Measurements from ENCODE around the gene PILRB.
"Not testable (repeated sequence)": the region's sequence is repeated elsewhere in the genome, so short reads cannot be mapped to it uniquely, and the experiment has no call there.

The PILRB gene

DNA sequence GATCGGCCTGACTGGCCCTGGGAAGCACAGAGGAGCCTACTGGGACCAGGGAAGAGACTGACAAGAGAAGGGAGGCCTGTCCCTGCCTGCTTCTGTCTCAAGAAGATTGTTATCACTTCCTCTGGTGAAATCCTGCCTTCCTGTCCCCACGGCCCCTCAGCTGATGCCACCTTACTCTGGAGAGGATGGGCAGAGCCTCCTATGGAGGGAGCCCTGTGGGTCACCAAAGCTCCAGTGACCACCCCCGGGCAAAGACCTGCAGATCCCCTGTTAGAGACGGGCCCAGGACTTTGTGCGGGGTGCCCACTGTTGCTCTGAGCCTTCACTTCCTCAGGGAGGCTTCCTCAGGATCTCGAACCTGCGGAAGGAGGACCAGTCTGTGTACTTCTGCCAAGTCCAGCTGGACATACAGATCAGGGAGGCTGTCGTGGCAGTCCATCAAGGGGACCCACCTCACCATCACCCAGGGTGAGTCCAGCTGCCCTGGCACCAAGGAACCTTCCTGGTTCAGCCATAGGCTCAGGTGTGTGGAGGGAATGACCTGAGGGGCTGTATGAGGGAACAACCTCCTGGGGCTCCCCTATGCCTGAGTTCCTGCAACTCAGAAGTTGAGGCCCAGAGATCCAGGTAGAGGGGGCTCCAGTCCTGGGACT is 1.4 kb upstream of the PILRB start:
- no peak for DNase-seq

DNA sequence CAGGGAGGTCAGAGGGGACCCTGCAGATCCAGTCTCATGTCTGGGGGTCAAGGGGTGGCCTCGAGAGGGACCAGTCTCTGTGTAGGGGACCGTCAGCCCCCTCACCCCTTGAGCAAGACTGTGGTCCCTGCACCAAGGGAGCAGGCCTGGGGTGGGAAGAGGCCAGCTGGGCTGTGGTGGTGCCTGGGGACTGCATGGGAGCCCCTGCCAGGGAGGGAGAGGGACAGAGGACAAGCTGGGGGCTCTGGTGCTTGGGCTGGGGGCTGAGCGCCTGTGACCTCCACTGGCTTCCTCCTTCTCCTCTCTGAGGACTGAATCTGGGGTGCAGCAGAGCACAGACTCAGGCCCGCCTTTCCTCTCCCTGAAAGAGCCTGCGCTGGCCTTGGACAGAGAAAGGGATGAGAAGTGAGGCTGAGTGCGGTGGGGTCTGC is 771 bp upstream of the PILRB start:
- no peak for DNase-seq

DNA sequence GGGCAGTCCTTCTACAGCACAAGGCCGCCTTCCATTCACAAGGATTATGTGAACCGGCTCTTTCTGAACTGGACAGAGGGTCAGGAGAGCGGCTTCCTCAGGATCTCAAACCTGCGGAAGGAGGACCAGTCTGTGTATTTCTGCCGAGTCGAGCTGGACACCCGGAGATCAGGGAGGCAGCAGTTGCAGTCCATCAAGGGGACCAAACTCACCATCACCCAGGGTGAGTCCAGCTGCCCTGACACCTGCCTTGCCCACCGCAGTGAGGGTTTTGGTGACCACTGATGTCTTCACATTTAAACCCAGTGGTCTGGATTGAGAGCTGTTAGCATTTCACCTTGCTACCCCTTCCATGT is 918 bp downstream of the PILRB start:
- no peak for DNase-seq

DNA sequence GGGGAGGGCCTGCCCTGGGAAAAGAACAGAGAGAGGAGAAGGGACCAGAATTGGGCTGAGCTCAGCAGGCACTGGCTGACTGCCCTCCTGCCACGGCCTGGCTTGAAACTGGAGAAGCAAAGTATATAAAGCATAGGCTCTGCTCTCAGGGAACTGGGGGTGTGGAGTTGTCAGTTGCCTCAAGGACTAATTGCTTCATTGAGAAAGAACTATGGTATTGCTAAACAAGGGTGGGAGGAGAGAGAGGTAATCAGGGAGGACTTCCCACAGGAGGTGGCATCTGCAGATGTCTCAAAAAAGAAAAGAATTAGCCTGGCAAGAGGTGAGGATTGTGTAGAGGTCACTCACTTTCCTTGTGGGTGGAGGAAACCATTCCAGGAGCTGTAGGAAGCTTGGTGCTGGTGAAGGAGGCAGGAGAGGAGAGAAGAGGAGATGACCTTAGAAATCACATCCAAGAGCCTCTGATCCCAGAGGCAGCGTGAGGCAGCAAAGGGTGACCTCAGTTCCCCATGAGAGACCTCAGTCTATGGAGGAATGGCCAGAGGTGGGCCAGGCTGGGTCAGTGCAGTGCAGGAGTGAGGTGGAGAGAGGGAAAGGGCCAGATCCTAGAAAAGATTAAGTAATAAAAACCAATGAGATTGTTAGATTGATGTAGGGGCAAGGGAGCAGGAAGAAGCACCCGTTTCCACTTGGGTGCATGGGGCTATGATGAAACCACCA is 2.4 kb downstream of the PILRB start:
- DNase-seq, result no peak

DNA sequence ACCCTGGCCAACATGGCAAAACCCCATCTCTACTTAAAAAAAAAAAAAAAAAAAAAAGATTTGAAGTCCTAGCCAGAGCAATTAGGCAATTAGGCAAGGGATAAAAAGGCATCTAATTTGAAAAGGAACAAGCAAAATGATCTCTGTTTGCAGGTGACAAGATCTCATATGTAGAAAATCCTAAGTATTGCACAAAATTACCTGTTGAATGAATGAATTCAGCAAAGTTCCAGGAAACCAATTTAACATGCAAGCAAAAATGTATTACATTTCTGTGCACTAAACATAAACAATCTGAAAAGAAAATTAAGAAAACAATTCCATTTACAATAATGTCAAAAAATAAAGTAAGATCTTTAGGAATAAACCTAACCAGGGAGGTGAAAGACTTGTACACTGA is 5.2 kb downstream of the PILRB start:
- DNase-seq, result no peak

DNA sequence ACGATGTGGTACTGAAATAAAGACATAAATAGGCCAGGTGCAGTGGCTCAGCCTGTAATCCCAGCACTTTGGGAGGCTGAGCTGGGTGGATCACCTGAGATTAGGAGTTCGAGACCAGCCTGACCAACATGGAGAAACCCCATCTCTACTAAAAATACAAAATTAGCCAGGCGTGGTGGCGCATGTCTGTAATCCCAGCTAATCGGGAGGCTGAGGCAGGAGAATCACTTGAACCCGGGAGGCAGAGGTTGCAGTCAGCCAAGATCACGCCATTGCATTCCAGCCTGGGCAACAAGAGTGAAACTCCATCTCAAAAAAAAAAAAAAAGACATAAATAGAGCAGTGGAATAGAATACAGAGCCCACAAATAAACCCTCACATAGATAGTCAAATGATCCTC is 5.9 kb downstream of the PILRB start:
- not testable (repeated sequence) for DNase-seq

DNA sequence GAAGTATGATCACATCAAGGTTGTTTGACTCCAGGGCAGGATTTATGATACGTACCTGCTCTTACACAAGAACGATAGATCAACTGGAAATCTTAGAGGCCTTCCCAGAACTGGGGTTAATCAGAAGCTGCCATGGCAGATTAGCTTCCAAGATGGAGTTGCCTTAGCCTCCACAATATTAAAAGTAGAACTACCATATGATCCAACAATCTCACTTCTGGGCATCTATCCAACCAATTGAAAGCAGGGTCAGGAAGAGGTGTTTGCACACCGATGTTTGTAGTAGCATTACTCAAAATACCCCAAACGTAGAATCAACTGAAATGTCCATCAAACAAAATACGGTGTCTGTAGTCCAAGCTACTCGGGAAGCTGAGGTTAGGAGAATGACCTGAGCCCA is 6.6 kb downstream of the PILRB start:
- DNase-seq, result no peak

DNA sequence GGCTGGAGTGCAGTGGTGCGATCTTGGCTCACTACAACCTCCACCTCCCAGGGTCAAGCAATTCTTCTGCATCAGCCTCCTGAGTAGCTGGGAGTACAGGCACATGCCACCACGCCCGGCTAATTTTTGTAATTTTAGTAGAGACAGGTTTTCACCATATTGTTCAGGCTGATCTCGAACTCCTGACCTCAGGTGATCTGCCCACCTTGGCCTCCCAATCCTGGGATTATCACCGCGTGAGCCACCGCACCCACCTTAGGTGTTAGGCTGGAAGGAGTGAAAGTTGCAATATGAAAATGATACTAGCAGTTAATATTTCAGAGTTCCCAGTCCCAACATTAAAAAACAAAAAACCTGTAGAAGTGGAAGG is 8.1 kb downstream of the PILRB start:
- DNase-seq, result not testable (repeated sequence)

DNA sequence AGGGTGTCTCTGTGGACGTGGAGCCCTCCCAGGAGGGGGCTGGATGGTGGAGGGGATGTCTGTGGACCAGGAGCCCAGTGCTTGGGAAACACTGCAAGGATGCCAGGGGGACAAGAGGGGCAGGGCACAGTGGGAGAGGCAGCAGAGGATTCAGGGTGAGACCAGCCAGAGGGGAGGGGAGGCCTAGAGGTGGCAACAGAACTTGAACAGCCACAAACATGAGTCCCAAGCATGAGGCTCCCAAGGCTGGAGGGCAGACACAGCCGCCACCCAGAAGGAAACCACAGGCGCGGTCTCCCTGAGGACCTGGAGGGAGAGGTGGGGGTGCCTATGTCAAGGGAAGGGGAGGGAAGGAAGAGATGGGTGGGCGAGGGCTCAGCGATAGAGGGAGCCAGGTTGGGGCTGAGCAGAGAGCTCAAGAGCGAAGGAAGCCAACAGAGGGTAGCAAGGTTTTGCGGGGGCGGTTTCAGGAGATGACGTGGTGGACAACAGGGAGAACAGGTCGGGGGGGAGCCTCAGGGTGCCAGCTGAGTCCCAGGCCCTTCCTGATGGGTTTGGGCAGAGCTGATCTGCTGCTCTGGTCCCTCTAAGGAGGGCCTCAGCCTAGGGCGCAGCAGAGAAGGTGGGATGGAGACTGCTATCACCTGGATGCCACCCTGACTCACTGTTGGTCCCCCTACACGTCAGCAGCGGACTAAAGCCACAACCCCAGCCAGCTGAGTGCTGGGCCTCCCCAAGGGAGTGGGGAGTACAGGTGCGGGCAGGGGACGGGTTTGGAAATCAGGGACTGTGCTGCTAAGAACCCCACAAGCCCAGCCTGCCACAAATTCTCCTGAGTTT is 8.7 kb downstream of the PILRB start:
- DNase-seq, result peak; percentile 76

DNA sequence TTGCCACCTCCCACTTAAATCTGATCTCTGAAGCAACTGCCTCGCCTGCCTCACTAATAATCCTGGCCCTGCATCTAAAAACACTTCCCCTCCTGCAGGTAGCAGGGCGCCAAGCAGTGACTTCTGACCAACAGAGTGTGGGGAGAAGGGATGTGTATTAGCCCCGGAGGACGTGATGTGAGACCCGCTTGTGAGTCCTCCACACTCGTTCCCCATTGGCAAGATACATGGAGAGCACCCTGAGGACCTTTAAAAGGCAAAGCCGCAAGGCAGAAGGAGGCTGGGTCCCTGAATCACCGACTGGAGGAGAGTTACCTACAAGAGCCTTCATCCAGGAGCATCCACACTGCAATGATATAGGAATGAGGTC is 9.3 kb downstream of the PILRB start:
- no peak for DNase-seq

DNA sequence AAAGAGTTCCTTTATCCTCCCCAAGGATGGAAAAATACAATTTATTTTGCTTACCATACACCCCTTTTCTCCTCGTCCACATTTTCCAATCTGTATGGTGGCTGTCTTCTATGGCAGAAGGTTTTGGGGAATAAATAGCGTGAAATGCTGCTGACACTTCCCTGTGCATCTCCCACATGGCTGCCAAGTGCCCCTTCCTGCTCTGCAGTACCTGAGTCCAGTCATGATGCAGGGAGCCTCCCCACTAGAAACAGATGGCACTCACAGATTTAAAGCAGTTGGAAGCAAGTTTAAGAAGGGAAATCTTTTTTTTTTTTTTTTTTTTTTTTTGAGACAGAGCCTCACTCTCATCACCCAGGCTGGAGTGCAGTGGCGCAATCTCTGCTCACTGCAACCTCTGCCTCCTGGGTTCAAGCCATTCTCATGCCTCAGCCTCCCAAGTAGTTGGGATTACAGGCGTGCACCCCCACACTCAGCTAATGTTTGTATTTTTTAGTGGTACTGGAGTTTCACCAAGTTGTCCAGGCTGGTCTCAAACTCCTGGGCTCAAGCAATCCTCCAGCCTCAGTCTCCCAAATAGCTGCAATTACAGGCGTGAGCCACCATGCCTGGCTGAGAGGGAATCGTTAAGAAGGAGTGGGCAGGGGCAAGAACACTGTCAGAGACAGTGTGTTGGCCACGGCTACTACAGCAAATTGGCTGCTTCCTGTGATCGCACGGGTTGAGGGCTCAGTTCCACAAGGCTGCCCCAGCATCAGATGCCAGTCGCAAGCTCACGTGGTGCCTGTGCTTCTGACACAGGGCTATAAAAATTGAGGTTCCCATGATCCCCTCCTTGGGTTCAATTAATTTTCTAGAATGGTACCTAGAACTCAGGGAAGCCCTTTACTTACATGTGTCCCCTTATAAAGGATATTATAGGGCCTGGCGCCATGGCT is 10.0 kb downstream of the PILRB start:
- no peak for DNase-seq

DNA sequence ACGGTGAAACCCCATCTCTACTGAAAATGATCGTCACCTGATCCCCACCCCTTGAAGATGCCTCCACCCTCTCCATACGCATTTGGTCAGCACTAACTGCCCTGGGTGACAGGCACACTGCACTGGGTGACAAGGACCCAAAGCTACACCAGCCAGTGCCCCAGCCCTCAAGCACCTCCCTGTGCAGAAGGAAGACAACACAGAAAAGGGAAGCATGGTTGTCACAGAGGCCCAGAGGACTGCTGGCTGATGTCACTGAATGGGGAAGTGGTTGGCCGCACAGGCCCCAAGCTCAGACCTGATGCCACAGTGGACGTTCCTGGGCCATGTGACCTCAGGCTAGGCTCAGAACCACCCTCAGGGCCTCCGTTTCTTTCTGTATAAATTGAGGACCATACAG is 11.2 kb downstream of the PILRB start:
- DNase-seq, result no peak

DNA sequence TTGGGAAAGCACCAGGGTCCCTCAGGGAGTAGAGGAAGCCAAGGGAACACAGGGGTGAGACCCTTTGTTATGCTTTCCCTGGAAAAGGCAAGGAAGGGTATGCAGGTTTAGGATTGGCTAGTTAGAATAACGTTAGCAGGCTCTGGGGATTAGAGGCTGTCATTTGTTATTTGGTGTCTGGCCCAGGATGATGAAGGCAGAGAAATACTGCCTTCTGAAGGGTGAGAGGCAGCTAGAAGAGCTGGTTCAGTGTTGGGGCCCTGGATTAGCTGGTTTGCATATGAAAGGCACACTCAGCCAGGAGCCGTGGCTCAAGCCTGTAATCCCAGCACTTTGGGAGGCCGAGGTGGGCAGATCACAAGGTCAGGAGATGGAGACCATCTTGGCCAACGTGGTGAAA is 12.4 kb downstream of the PILRB start:
- no peak for DNase-seq

DNA sequence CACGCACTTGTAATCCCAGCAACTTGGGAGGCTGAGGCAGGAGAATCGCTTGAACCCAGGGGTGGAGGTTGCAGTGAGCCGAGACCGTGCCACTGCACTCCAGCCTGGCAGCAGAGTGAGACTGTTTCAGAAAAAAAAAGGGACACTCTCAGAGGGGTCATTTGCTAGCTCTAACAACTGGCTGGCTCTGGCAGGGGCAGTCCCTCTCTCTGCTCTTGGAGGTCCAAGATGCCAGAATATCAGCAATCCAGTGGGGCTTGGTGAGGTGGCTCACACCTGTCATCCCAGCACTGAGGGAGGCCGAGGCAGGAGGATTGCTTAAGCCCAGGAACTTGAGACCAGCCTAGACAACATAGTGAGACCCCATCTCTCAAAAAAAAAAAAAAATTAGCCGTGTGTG is 12.8 kb downstream of the PILRB start:
- DNase-seq, result no peak

DNA sequence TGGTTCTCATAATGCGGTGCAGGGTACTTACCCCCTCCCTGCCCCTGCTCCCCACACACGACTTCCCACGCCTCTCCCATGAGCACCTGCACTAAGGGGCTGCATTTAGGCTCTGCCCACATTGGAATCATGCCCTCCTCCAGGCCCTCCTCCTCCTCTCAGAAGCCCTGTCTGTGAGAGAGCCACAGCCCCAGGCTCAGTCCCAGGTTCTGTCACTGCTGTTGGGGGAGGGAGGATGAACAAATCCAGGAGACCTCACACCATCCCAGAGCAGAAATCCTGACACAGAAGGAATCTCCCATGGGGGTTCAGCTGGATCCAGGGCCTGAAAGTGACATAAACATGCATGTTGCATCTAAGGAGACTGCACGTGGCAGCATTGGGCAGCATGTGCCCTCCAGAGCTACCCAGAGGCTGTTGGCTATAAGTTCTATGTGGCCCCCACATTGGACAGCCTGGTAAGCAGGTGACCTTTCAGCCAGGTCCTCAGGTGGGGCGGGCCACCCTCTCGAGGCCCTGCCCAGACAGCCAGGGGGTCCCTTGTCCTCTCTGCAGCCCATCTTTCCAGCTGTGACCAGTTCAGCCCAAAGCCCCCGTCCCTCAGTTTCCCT is 13.7 kb downstream of the PILRB start:
- no peak for DNase-seq

DNA sequence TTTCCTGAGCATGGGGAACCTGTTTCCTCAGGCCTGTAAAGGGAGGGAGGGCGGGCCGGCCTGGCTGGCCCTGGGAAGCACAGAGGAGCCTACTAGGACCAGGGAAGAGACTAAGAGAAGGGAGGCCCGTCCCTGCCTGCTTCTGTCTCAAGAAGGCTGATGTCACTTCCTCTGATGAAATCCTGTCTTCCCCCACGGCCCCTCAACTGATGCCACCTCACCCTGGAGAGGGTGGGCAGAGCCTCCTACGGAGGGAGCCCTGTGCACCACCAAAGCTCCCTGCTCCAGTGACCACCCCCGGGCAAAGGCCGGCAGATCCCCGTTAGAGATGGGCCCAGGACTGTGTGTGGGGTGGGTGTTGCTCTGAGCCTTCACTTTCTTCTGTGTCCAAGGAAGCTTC is 14.3 kb downstream of the PILRB start:
- DNase-seq, result peak; percentile 75

DNA sequence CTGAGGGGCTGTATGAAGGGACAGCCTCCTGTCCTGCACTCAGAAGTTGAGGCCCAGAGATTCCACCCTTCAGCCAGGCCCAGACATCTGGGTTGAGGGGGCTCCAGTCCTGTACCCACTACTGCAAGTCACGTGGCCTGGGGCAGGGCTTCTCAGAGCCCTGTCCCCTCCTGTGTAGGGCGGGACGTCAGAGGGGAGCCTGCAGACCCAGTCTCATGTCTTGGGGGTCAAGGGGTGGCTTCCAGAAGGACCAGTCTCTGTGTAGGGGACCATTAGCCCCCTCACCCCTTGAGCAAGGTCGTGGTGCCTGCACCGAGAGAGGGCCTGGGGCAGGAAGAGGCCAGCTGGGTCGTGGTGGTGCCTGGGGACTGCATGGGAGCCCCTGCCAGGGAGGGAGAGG is 14.8 kb downstream of the PILRB start:
- DNase-seq, result no peak

DNA sequence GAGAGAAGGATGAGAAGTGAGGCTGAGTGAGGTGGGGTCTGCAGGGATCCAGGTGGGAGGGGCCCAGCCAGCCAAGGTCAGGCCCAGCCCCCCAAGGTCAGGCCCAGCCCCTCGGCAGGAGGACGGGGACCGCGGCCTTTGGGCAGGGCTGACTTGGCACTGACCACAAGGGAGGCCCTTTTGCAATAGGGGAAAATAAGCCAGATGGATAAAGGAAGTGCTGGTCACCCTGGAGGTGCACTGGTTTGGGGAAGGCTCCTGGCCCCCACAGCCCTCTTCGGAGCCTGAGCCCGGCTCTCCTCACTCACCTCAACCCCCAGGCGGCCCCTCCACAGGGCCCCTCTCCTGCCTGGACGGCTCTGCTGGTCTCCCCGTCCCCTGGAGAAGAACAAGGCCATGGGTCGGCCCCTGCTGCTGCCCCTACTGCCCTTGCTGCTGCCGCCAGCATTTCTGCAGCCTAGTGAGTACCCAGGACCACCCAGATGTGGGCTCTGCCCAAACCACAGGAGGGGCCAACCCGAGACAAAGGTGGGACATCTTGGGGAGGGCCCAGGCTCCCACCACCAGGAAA is 15.4 kb downstream of the PILRB start, which contains the start of gene PILRA:
Gene PILRA, plus strand, starts transcription at position 227 of the 571 bp plus-strand sequence. Its CDS starts 170 bp downstream, at position 397.
- no peak for DNase-seq

DNA sequence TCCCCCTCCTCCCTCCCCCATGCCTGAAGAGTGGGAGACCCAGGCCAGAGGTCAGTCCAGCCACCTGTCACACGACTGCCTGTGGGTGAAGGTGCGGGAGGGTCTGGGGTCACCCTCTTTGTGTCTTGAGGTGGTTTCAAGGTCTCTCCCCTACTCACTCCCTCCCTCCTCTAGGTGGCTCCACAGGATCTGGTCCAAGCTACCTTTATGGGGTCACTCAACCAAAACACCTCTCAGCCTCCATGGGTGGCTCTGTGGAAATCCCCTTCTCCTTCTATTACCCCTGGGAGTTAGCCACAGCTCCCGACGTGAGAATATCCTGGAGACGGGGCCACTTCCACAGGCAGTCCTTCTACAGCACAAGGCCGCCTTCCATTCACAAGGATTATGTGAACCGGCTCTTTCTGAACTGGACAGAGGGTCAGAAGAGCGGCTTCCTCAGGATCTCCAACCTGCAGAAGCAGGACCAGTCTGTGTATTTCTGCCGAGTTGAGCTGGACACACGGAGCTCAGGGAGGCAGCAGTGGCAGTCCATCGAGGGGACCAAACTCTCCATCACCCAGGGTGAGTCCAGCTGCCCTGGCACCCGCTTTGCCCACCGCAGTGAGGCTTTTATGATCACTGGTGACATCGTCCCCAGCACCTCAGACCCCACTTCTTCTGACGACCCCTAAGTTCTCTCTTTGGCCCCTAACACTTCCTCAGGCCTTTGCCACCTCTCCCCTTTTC is 16.1 kb downstream of the PILRB start:
- not testable (repeated sequence) for DNase-seq

DNA sequence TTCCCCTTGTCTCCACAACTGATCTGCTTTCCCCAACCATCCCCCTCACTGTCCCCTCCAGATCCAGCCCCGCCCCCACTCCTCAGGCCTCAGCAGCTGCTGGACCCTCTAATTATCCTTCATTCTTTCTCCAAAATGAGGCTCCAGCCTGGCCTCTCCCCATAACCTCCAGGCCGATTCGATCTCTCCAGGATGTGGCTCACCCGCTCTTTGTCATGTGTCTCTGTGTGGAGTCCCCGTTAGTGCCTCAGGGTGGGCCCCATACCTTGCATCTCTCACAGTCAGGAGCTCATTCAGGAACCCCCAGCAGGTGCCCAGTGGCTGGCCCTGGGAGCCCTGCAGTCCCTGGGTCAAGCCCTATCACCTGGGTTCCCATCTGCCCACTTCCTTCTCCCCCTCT is 16.7 kb downstream of the PILRB start:
- DNase-seq, result no peak

DNA sequence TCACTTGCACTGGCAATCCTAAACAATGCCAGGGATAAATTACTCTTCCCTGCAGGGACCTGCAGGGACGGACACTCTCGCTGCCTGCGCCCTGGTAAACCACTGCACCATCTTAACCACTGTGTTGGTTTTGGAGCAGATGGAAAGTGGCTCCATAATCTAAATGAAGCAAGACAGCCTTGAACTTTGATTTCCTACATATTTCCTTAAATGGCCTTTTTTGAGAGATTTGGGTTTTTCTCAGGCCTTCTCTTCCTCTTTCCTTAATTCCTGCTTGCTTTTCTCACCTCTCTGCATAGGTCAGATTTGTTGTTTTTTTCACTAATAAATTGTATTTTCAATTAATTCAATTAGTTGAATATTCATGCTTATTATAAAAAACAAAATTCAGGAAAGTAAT is 18.1 kb downstream of the PILRB start:
- no peak for DNase-seq

Data from activated CD8-positive, alpha-beta memory T cell treated with anti-CD3 and anti-CD28 coated beads for 24 hours (primary cell).